ENCODE data around the gene NUDCD3.

DNA sequence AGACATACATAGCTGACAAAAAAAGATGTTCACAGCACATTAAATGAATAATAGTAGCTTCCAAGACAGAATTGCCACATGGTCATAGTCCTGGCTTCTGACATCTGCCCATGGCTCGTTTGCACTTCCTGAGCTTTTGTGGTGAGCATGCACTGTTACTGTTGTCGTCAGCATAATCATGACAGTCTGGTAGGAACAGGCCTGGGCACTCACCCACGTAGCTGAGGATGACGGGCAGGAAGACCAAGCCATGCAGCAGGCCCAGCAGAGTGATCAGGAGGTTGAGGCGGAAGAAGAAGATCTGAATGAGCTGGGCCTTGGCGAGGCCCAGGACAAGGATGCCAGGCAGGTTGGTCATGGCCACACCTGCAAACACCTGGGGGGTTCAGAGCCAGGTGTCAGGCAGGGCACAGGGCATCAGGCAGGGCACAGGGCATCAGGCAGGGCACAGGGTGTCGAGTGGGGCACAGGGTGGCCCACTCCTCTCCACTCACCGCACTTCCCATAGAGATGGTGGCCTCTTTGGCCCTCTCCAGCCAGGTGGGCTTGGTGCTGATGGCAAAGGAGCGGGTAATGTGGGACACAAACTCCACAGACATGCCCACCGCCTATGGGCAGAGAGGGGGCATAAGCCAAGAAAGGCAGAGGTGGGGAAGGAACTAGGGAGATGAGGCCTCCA is 25.3 kb upstream of the NUDCD3 start:
- TF ChIP-seq CTCF (IDR thresholded peaks at IDR 0.05) (no peak), POLR2A (IDR thresholded peaks at IDR 0.05) (no peak)

All from gastroesophageal sphincter (tissue), 3 donors.